HG03135 (cell line): ENCODE measurements around the gene PGAP3.

Experiments used
- ATAC-seq: cut with Tn5 transposase; IDR thresholded peaks from one replicate; pipeline ENCODE4 v1.9.1; 2021; ENCODE audit warnings: mild to moderate bottlenecking, moderate library complexity; ENCODE audit not compliant: unreplicated experiment

Gene PGAP3

DNA sequence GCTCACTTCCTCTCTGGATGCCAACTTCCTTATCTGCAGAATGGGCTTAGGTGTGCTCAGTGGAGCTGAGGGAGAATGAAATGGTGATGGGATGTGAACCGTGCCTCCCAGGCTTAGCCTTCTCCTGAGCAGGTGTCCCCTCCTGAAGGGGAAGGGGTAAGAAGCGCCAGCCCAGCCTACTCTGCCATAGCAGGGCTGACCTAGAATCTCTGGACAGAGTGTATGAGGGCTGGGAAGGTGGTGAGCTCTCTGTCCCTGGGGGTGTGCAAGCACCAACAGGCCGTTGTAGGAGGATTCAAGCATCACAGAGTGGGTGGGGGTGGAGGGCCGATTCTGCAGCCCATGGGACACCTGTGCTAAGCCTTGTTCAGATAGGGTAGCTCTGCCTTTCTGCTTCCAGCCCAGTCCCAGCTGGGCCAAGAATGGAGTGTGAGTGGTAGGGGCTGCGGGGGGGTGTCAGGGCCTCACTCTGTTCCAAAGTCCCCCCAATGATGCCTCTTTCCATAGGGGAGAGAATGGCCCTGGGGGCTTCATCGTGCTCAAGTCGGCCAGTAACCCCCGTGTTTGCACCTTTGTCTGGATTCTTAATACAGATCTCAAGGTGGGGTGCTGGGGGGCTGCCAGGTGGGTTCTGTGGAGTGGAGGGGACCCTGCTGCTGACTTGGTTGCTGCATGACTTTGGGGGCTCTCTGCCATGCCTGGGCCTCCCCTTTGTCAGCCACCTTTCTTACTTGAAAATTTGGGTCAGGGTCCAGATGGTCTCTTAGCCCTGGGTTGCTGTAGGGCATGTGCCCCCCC lies 25.9 kb downstream of the PGAP3 start:
- no peak for ATAC-seq

DNA sequence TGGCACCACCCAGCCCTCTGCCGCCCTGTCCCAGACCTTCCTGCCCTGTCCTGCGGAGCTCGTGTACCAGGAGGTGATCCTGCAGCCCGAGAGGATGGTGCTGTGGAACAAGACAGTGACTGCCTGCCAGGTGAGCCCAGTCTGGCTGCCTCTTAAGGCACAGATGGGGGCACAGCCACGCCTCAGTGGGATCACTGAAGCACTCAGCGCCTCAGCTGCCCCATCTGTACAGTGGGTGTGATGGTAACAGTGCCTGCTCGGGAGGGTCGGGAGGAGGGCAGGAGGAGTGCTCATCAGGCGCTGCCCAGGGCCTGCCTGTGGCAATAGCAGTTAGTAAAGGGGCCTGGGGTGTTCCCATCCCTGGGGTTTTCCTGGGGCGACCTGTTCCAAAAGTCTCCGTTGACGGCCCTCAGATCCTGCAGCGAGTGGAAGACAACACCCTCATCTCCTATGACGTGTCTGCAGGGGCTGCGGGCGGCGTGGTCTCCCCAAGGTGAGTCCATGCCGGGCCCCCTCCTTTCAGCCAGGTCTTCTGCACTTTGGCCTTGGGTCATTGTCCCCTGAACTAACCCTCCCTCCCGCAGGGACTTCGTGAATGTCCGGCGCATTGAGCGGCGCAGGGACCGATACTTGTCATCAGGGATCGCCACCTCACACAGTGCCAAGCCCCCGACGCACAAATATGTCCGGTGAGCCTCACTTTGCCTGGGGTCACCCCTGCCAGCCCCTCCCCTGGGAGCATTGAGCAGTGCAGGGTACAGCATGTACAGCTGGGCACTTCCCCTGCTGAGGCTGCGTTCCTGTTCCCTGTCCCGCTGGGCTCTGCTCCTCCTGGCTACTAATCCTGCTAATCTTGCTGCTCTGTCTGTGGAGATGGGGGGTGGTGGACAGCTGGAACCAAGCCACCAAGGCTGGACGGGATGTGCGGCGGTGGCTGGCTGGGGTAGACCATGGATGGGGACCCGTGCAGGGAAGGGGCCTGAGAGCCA lies 27.2 kb downstream of the PGAP3 start:
- no peak for ATAC-seq

DNA sequence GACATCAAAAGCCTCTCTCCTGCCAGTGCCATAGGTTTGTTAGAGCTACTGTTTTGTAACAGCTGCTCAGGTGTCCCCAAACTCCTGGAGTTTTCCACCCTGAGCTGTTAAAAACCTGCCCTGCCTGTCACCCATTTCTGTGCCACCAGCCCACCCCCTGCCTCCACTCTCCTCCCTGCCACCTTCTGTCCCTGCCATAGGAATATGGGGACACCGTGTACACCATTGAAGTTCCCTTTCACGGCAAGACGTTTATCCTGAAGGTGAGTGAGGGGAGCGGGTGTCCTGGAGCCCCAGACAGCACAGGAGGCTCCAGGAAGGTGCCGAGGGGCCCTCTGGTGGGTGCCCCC lies 27.9 kb downstream of the PGAP3 start:
- ATAC-seq, result no peak

DNA sequence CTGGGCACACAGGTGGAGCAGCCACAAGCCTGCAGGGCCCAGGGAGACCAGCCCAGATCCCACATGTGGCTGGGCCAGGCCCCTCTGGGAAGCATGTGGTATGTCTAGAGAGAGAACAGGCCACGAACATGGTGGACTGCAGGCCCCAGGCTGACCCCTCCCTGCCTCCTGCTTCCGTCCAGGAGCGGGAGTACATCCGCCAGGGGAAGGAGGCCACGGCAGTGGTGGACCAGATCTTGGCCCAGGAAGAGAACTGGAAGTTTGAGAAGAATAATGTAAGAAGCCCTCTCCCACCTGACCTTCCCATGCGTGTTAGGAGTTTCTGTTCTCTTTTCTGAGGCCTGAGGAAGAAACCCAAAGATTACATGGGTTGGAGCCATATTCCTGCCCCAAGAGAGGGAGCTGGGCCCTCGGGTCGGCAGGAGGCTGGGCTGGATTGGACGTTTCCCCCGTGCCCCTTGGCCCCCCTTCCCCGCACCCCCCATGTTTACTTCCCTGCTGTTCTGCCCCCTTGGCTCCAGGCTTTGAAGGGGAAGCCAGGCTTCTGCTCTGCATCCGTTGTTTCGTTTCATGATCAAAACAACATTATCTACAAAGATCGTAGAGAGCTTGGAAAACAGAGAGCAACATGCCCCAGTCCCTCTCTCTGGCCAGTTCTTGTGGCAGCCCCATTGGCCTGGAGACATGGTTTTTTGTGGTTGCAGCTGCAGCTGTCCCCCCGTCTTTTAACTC lies 28.4 kb downstream of the PGAP3 start:
- no peak for ATAC-seq

DNA sequence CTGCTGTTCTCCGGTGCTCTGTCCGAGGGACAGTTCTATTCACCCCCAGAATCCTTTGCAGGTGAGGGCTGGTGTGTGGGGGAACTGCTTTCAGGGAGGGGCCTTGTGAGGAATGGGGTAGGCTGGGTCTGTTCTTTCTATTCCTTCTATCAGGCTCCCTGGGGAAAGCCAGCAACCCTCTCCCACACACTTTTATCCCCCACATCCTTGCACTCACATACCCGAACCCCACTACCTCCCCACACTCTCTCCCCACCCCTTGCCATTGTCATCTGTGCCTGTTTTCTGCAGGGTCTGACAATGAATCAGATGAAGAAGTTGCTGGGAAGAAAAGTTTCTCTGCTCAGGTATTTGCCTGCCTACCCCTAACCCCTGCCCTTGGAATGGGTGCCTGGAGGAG lies 29.1 kb downstream of the PGAP3 start:
- no peak for ATAC-seq

DNA sequence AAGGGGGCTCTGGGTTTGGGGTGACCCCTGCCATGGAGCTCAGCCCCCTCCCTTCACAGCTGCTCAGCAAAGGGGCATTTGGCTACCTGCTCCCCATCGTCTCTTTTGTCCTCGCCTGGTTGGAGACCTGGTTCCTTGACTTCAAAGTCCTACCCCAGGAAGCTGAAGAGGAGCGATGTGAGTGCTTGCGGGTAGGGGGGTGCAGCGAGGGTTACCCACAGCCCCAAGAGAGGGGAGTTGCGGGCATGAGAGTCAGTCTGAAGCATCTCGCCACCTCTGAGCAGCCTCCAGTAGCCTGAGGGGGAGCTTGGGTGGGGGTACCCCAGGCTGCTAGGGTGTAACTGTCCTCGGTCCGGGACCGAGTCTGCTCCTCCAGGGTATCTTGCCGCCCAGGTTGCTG lies 29.5 kb downstream of the PGAP3 start:
- ATAC-seq, result no peak

DNA sequence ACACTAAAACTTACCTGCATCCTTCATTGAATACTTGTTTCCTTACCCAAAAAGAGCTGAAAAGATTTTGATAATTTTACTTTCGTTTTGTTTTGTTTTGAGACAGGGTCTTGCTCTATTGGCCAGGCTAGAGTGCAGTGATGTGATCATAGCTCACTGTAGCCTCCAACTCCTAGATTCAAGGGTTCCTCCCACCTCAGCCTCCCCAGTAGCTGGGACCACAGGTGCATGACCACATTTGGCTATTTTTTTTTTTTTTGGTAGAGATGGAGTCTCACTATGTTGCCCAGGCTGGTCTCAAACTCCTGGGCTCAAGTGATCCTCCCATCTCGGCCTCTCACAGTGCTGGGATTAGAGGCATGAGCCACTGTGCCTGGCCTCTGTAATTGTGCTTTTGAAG lies 32.8 kb downstream of the PGAP3 start:
- ATAC-seq, result no peak

DNA sequence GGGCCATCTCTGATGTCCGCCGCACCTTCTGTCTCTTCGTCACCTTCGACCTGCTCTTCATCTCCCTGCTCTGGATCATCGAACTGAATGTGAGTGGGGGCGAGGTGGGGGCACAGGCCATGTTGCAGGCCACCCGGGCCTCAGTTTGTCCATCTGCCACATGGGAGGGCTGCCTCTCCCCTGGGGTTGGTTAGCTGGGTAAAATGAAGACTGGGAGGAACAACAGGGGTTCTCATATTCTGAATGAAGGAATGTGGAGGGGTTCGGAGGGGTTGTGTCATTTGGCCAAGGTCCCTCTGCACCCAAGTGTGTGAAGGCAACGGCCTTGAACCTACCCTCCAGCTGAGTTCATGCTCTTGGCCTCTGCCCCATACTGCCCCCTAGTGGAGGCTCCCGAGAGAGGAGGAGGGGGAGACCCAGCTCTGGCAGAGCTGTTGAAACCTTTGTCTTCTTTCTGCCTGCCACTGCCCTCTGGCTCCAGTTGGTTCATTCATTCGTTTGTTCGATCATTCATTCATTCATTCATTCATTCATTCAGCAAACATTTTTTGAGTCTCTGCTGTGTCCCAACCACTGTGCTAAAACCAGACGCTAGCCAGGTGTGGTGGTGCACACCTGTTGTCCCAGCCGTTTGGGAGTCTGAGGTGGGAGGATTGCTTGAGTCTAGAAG lies 34.1 kb downstream of the PGAP3 start:
- ATAC-seq, result no peak

DNA sequence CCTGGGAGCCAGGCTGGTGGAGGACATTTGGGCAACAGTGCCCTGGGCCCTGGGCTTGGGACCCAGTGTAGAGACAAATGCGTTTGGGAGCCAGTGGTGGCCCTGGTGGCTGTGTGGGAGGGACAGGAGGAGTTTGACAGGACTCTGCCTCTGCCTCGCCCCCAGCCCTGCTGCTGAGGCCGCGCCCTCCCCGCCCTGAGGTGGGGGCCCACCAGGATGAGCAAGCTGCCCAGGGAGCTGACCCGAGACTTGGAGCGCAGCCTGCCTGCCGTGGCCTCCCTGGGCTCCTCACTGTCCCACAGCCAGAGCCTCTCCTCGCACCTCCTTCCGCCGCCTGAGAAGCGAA lies 34.6 kb downstream of the PGAP3 start:
- ATAC-seq, result no peak

DNA sequence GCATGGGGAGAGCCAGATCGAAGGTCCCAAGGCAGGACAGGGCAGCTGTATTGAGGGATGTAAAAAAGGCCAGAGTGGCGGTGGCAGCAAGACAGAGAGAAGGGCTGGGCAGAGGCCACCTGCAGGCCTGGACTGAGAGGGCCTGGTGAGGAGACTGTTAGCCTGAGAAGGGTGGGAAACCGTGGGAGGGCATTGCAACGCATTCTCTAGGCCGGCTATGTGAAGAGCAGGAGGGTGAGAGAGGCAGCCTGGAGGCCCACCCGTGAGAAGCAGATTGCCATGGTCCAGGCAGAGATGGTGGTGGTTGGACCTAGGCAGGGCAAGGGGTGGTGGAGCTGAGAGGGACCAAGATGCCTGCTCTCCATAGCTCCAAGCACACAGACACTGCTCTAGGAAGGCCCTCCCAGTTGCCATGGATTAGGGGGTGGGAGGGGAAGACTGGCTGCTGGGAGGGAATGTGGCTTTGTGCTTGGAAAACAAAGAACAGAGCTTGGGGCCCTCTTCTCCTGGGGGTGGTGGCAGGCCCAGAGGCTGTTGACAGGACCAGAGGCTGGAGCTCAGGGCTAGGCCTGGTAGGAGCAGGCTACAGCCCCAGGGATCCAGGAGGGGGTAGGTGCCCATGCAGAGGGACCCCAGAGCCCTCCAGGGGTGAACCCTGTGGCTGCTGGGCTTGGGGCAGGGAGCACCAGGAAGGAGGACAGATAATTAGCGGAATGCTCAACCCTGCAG lies 35.1 kb downstream of the PGAP3 start:
- ATAC-seq, result no peak

DNA sequence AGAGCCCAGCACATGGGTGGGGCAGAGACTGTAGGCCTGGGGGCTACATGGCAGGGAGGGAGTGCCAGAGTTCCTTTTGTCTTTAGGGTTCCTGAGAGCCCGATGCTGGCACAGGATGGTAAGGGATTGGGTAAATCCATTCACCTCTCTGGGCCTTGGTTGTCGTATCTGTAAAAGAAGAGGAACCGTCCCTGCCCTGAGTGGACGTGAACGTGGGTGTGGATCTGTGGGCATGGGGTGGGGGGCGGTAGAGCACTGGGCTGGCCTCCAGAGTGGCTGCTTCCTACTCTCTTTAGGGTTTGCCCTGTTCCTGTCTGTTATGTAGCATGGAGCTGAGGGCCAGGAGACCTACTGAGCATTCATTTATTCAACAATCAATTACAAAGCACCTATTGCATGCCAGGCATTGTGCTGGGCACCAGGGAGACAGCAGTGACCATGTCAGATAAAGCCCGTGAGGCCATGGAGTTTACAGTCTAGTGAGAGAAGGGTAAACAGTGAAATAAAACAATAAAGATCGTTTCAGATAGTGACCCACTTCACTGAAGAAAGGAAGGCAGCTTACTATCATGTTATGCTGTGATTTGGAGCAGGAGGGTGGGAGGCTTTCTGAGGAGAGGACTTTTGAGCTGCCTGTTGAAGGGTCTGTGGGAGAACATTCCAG lies 35.8 kb downstream of the PGAP3 start:
- no peak for ATAC-seq

DNA sequence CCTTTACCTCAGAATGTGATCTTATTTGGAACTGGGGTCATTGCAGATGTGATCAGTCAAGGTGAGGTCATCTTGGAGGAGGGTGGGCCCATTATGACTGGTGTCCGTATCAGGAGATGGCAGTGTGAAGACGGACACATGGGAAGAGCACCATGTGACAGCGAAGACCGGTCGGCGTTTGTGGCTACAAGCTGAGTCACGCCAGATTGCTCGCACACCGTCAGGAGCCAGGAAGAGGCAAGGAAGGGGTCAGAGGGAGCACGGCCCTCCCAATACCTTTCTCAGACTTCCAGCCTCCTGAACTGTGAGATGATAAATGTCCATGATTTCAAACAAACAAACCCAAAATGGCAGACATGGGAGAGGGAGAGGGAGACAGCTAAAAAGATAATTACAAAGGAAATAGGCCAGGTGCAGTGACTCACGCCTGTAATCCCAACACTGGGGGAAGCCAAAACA lies 37.7 kb downstream of the PGAP3 start:
- no peak for ATAC-seq

DNA sequence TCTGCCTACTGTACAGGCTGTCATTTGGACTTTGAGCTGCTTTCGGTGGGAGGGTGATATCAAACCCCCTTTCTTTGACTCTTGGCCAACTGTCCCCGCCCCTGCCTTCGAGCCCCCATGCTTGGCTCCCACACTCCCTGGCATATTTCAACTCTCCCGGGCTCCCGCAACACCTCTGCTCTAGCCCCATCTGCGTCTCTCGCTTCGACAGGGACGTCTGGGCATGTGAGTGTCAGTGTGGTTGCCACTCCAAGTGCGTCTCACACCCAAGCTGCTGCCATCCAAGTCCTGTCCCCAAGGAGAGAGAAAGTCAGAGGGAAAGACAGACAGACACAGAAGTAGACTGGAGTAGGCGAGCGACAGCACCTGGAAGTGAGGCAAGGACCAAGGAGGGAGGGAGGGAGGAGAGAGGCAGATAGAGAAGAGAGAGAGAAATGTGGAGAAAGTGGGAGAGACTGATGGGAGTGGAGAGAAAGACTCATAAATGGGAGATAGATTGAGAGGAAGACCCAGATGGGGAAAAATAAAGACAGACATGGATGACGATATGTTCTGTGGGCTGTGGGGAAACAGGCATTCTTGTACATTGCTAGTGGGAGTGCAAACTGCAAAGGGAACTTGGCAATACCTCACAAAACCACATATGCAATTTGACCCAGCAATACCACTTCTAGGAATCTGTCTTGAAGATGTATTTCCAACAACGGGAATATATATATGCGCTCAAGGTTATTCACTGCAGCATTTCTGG lies 39.1 kb downstream of the PGAP3 start:
- no peak for ATAC-seq

DNA sequence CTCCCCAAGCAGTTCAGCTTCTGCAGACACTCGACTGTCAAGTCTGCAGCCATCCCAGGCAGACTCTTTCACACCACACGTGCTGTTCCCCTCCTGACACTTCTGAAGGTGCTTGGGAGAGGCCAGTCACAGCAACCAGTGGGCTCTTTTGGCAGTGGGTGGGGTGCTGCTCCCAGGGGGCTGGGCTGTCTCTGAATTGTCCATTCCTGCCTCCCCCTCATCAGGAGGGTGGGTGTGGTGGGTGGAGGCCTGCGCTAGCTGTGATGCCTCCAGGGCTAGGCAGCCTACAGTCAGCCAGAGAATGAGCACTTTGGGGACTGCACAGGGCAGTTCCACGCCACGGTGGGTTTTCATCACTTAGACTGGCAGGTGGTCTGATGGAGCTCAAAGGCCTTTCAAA lies 40.6 kb downstream of the PGAP3 start:
- ATAC-seq, result no peak

DNA sequence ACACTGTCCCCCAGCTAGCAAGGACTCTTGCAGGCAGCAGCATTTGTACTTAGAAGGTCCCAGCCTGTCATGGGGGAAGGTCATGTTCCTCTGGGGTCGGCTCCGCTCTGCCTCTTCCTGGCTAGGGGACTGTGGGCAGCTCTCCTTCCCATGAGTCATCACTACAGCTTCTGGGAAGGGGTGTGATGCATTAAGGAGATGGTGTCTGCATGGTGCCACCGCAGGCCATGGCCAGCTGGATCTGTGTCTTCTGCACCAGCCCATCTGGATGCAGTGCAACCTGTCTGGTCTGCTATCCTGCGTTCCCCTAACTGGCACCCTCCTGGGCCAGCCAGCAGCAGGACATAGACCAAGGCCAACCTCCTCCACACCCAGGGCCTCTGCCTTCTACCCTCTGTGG lies 44.6 kb downstream of the PGAP3 start:
- no peak for ATAC-seq

DNA sequence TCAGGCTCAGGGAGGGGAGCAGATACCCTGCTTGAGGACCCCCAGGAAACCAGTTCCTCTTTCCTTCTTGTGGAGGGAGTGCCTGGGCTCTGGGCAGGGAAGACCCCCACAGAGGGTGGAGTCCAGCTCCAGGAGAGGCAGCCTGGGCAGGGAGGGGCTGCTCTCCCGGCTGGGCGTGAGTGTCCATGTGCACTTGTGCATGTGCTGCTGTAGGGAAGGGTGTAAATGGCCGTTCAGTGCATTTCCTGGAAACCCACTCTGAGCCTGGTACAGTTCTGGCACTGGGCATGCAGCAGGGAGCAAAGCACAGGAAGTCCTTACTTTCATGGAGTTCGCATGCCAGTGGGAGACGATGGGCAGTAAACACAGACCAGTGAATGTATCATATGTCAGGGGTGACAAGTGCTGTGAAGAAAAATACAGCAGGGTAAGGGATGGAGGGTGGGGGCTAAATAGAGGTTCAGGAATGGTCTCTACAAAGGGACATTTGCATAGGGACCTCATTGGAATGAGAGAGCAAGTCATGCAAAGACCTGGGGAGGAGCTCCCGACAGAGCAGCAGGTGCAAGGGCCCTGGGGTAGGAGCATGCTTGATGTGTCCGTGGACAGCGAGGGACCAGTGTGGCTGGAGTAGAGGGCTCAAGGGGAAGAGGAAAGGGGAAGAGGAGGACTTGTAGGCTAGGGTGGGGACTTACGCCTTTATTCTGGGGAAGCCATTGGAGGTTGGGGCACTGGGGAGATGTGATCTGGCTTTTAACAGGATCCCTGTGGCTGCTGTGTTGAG lies 45.4 kb downstream of the PGAP3 start:
- no peak for ATAC-seq

DNA sequence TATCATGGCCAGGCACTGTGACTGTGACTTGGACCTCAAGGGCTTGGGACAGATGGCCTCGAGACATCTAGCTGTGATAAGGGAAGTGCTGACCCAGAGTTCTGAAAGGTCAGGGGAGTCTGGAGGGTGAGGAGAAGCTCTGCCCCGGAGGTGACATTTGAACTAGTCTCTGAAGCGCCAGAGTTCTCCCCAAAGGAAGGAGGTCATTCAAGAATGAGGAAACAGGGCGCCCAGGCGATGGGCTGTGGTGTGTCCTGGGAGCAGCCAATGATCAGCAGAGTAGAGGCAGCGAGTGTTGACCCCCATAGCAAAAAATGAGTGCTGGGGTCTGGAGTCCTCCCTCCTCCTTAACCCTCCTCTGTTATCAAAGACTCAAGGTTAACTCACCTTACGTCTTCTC lies 46.0 kb downstream of the PGAP3 start:
- ATAC-seq, result no peak

DNA sequence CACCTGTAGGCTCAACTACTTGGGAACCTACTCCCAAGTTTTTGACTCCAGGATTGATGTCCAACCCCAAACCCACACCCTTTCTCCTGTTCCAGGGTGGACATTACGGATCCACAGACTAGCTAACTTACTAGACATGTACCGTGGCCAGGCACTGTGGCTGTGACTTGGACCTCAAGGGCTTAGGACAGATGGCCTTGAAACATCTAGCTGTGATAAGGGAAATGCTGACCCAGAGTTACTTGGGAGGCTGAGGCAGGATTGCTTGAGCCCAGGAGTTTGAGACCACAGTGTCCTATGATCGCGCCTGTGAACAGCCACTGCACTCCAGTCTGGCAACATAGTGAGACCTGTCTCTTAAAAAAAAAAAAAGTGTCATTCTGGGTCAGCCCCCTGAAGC lies 46.8 kb downstream of the PGAP3 start:
- ATAC-seq, result no peak
